ENCODE data around the gene NXPH2.

The NXPH2 gene

GRCh38 chr2:138707392-138708074 is 72.7 kb downstream of the NXPH2 start:
- no peaks in the 10 kb centered on the region for H3K9me3 ChIP-seq (ENCODE audit: control insufficient read depth, low read length)
- H3K36me3 ChIP-seq (ENCODE audit: control insufficient read depth, insufficient read depth, low read length, severe bottlenecking) = no peaks in the 10 kb centered on the region
- no peaks in the 10 kb centered on the region for H3K27me3 ChIP-seq (replicated peaks; ENCODE audit: control insufficient read depth, insufficient read depth, low read length)
- H3K4me3 ChIP-seq (ENCODE audit: low read length) = peak overlapping the region; percentile 27
- H3K4me1 ChIP-seq (ENCODE audit: control insufficient read depth, insufficient read depth, low read length) = peaks cover 33% of the 10 kb centered on the region
- DNase-seq (ENCODE audit: low read depth) = peak; percentile 81
- H3K9ac ChIP-seq (ENCODE audit: low read length) = no peak overlapping the region

DNA sequence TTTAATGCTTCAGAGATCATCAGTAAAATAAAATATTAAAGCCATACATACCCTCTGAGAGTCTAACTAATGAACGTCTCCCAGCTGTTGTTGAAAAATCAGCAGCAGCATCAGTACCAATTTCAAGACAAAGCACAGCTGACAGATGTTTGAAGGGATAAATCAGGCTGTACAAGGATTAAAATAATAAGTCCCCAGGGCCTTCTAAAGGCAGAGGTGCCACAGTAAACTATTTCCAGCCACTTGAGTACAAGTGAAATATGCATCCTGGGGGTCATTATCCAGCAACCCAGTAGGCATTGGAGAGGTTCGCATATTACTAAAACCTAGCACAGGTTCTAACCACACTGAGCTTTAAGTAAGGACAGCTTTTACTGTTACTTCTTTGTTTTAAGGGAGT is 76.9 kb downstream of the NXPH2 start:
- Histone ChIP-seq H3K4me1 (ENCODE audit: control insufficient read depth, insufficient read depth, low read length) (peaks cover 16% of the 10 kb centered on the region), H3K9ac (ENCODE audit: low read length) (no peak overlapping the region), H3K4me3 (ENCODE audit: low read length) (no peak overlapping the region), H3K27me3 (replicated peaks; ENCODE audit: control insufficient read depth, insufficient read depth, low read length) (no peaks in the 10 kb centered on the region), H3K9me3 (ENCODE audit: control insufficient read depth, low read length) (no peaks in the 10 kb centered on the region), H3K36me3 (ENCODE audit: control insufficient read depth, insufficient read depth, low read length, severe bottlenecking) (no peaks in the 10 kb centered on the region)
- DNase-seq (ENCODE audit: low read depth) = no peak

- H3K4me1 ChIP-seq (ENCODE audit: control insufficient read depth, insufficient read depth, low read length) = no peaks in the 10 kb centered on the region
- H3K9ac ChIP-seq (ENCODE audit: low read length) = no peak overlapping the region
- H3K4me3 ChIP-seq (ENCODE audit: low read length) = no peak overlapping the region
- no peaks in the 10 kb centered on the region for H3K9me3 ChIP-seq (ENCODE audit: control insufficient read depth, low read length)
- no peaks in the 10 kb centered on the region for H3K27me3 ChIP-seq (replicated peaks; ENCODE audit: control insufficient read depth, insufficient read depth, low read length)
- no peak for DNase-seq (ENCODE audit: low read depth)
- H3K36me3 ChIP-seq (ENCODE audit: control insufficient read depth, insufficient read depth, low read length, severe bottlenecking) = no peaks in the 10 kb centered on the region
These were observed 79.5 kb downstream of the NXPH2 start for GRCh38 chr2:138700716-138701115.

DNA sequence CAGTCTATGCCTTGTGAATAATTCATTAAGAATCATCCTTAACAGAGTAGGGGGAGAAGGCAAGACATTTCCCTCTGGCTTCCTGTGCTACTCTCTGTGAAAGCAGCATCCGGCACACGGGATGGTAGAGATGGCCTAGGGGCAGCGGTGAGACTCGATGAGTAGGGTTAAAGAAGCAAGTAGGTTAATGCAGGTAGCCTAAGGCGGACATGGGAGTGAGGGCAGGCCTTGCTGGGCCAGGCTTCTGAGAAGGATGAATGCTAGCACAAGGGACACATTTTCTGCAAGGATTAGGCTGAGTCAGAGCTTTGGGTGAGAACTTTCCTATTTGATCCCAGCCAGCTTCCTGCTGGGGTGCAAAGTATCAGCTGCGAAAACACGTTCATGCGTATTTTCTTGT is 80.8 kb downstream of the NXPH2 start:
- H3K9ac ChIP-seq (ENCODE audit: low read length) = no peak overlapping the region
- no peaks in the 10 kb centered on the region for H3K27me3 ChIP-seq (replicated peaks; ENCODE audit: control insufficient read depth, insufficient read depth, low read length)
- H3K4me3 ChIP-seq (ENCODE audit: low read length) = no peak overlapping the region
- H3K4me1 ChIP-seq (ENCODE audit: control insufficient read depth, insufficient read depth, low read length) = no peaks in the 10 kb centered on the region
- DNase-seq (ENCODE audit: low read depth) = no peak
- no peaks in the 10 kb centered on the region for H3K36me3 ChIP-seq (ENCODE audit: control insufficient read depth, insufficient read depth, low read length, severe bottlenecking)
- H3K9me3 ChIP-seq (ENCODE audit: control insufficient read depth, low read length) = no peaks in the 10 kb centered on the region

DNA sequence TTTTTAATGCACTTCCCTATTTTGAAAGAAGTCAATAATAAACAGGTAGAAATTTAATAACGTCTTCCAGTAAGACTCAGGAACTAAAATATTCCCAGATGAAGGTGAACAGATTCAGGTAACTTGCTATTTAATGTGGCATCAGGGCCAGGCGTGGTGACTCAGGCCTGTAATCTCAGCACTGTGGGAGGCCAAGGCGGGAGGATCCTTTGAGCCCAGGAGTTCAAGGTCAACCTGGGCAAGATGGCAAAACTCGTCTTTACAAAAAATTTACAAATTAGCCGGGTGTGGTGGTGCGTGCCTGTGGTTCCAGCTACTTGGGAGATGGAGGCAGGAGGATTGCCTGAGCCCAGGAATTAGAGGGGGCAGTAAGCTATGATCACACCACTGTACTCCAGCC is 81.8 kb downstream of the NXPH2 start:
- Histone ChIP-seq H3K9me3 (ENCODE audit: control insufficient read depth, low read length) (no peaks in the 10 kb centered on the region), H3K27me3 (replicated peaks; ENCODE audit: control insufficient read depth, insufficient read depth, low read length) (no peaks in the 10 kb centered on the region), H3K36me3 (ENCODE audit: control insufficient read depth, insufficient read depth, low read length, severe bottlenecking) (no peaks in the 10 kb centered on the region), H3K9ac (ENCODE audit: low read length) (no peak overlapping the region), H3K4me3 (ENCODE audit: low read length) (no peak overlapping the region), H3K4me1 (ENCODE audit: control insufficient read depth, insufficient read depth, low read length) (no peaks in the 10 kb centered on the region)
- DNase-seq (ENCODE audit: low read depth) = no peak

- DNase-seq (ENCODE audit: low read depth) = no peak
- Histone ChIP-seq H3K9ac (ENCODE audit: low read length) (no peak overlapping the region), H3K4me3 (ENCODE audit: low read length) (no peak overlapping the region), H3K9me3 (ENCODE audit: control insufficient read depth, low read length) (no peaks in the 10 kb centered on the region), H3K27me3 (replicated peaks; ENCODE audit: control insufficient read depth, insufficient read depth, low read length) (no peaks in the 10 kb centered on the region), H3K4me1 (ENCODE audit: control insufficient read depth, insufficient read depth, low read length) (no peaks in the 10 kb centered on the region), H3K36me3 (ENCODE audit: control insufficient read depth, insufficient read depth, low read length, severe bottlenecking) (no peaks in the 10 kb centered on the region)
These were observed 88.5 kb downstream of the NXPH2 start for GRCh38 chr2:138691667-138692066.

- Histone ChIP-seq H3K4me1 (ENCODE audit: control insufficient read depth, insufficient read depth, low read length) (no peaks in the 10 kb centered on the region), H3K9me3 (ENCODE audit: control insufficient read depth, low read length) (no peaks in the 10 kb centered on the region)
- no peak for DNase-seq (ENCODE audit: low read depth)
These were observed 90.5 kb downstream of the NXPH2 start for GRCh38 chr2:138689705-138690104.

GRCh38 chr2:138682163-138682562 is 98.0 kb downstream of the NXPH2 start:
- Histone ChIP-seq H3K36me3 (ENCODE audit: control insufficient read depth, insufficient read depth, low read length, severe bottlenecking) (no peaks in the 10 kb centered on the region), H3K9ac (ENCODE audit: low read length) (no peak overlapping the region), H3K4me1 (ENCODE audit: control insufficient read depth, insufficient read depth, low read length) (peaks cover 4% of the 10 kb centered on the region), H3K27me3 (replicated peaks; ENCODE audit: control insufficient read depth, insufficient read depth, low read length) (no peaks in the 10 kb centered on the region), H3K9me3 (ENCODE audit: control insufficient read depth, low read length) (no peaks in the 10 kb centered on the region), H3K4me3 (ENCODE audit: low read length) (no peak overlapping the region)
- no peak for DNase-seq (ENCODE audit: low read depth)

More at GRCh38 chr2:138689705-138690104, 90.5 kb downstream of the NXPH2 start:
- Histone ChIP-seq H3K9ac (ENCODE audit: low read length) (no peak overlapping the region), H3K4me3 (ENCODE audit: low read length) (no peak overlapping the region), H3K36me3 (ENCODE audit: control insufficient read depth, insufficient read depth, low read length, severe bottlenecking) (no peaks in the 10 kb centered on the region), H3K27me3 (replicated peaks; ENCODE audit: control insufficient read depth, insufficient read depth, low read length) (no peaks in the 10 kb centered on the region)

DNA sequence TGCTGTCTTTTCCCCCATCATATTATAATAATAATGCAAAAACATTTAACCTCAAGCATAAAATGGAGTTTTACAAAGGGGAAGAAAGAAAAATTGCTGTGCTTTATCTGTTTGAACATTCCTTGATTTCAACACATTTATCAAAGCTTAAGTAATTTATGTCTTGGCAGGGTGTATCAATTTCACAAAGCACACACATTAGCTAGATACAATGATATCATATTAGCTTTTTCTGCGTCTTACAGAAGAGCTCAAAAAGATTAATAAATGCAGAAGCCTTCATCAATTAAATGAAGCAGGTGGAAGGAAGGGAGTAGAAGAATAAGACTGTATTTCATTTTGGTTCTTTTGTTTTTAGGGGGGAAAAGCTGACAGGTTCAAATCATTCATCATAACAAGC is 103.0 kb downstream of the NXPH2 start:
- Histone ChIP-seq H3K9me3 (ENCODE audit: control insufficient read depth, low read length) (no peaks in the 10 kb centered on the region), H3K4me3 (ENCODE audit: low read length) (no peak overlapping the region), H3K4me1 (ENCODE audit: control insufficient read depth, insufficient read depth, low read length) (peaks cover 11% of the 10 kb centered on the region), H3K36me3 (ENCODE audit: control insufficient read depth, insufficient read depth, low read length, severe bottlenecking) (no peaks in the 10 kb centered on the region), H3K27me3 (replicated peaks; ENCODE audit: control insufficient read depth, insufficient read depth, low read length) (no peaks in the 10 kb centered on the region), H3K9ac (ENCODE audit: low read length) (no peak overlapping the region)
- DNase-seq (ENCODE audit: low read depth) = no peak

- Histone ChIP-seq H3K4me3 (ENCODE audit: low read length) (no peak overlapping the region), H3K4me1 (ENCODE audit: control insufficient read depth, insufficient read depth, low read length) (peaks cover 11% of the 10 kb centered on the region), H3K27me3 (replicated peaks; ENCODE audit: control insufficient read depth, insufficient read depth, low read length) (no peaks in the 10 kb centered on the region), H3K36me3 (ENCODE audit: control insufficient read depth, insufficient read depth, low read length, severe bottlenecking) (no peaks in the 10 kb centered on the region), H3K9ac (ENCODE audit: low read length) (no peak overlapping the region), H3K9me3 (ENCODE audit: control insufficient read depth, low read length) (no peaks in the 10 kb centered on the region)
- no peak for DNase-seq (ENCODE audit: low read depth)
These were observed 103.6 kb downstream of the NXPH2 start for GRCh38 chr2:138676619-138677021.

GRCh38 chr2:138671566-138671965 is 108.6 kb downstream of the NXPH2 start:
- H3K4me1 ChIP-seq (ENCODE audit: control insufficient read depth, insufficient read depth, low read length) = peaks cover 1% of the 10 kb centered on the region
- no peak overlapping the region for H3K9ac ChIP-seq (ENCODE audit: low read length)
- DNase-seq (ENCODE audit: low read depth) = no peak
- no peak overlapping the region for H3K4me3 ChIP-seq (ENCODE audit: low read length)
- no peaks in the 10 kb centered on the region for H3K36me3 ChIP-seq (ENCODE audit: control insufficient read depth, insufficient read depth, low read length, severe bottlenecking)
- H3K27me3 ChIP-seq (replicated peaks; ENCODE audit: control insufficient read depth, insufficient read depth, low read length) = no peaks in the 10 kb centered on the region
- no peaks in the 10 kb centered on the region for H3K9me3 ChIP-seq (ENCODE audit: control insufficient read depth, low read length)

- Histone ChIP-seq H3K36me3 (ENCODE audit: control insufficient read depth, insufficient read depth, low read length, severe bottlenecking) (no peaks in the 10 kb centered on the region), H3K9ac (ENCODE audit: low read length) (no peak overlapping the region), H3K4me1 (ENCODE audit: control insufficient read depth, insufficient read depth, low read length) (no peaks in the 10 kb centered on the region), H3K9me3 (ENCODE audit: control insufficient read depth, low read length) (no peaks in the 10 kb centered on the region), H3K27me3 (replicated peaks; ENCODE audit: control insufficient read depth, insufficient read depth, low read length) (no peaks in the 10 kb centered on the region), H3K4me3 (ENCODE audit: low read length) (no peak overlapping the region)
- DNase-seq (ENCODE audit: low read depth) = no peak
These were observed 109.5 kb downstream of the NXPH2 start for GRCh38 chr2:138670734-138671133.

All from adipocyte (in vitro differentiated cells).